K562 (cell line): ENCODE data around the gene ABHD8. TPM values are rescaled to one million over a fixed set of nuclear protein-coding genes. Genes with fewer than 3 reads are reported as not detected.

Experiments used
- BACH1 ChIP-seq: fragments of 200-800 bp; sonication (Bioruptor generic); IDR thresholded peaks from 2 replicates; pipeline ENCODE4 v1.6.1; 2016; ENCODE audit warnings: missing genetic modification characterization, missing compliant biosample characterization
- CHD4 ChIP-seq: fragments of 200-600 bp; sonication (generic); IDR thresholded peaks from 3 replicates; pipeline ENCODE4 v1.6.1; 2012; ENCODE audit warnings: low read depth, mild to moderate bottlenecking, mixed read lengths, low read length, inconsistent platforms; ENCODE audit not compliant: insufficient read depth, insufficient replicate concordance, poor library complexity, severe bottlenecking
- CREM ChIP-seq: IDR thresholded peaks from 2 replicates; pipeline ENCODE4 v1.6.1; 2014; ENCODE audit warnings: antibody characterized with exemption, low read depth
- EZH2 ChIP-seq: IDR thresholded peaks from 2 replicates; pipeline ENCODE4 v1.6.1; 2012; ENCODE audit warnings: low read depth, mild to moderate bottlenecking, inconsistent platforms, low read length, borderline replicate concordance
- MTA3 ChIP-seq: fragments of 450-650 bp; formaldehyde crosslinking; IDR thresholded peaks from 2 replicates; pipeline ENCODE4 v1.6.1; 2017; ENCODE audit warnings: mild to moderate bottlenecking, borderline replicate concordance
- NEUROD1 ChIP-seq: fragments of 150-350 bp; IDR thresholded peaks from 2 replicates; pipeline ENCODE4 v1.6.1; 2014; ENCODE audit warnings: borderline replicate concordance, low read length, low read depth; ENCODE audit not compliant: partially characterized antibody
- NFYB ChIP-seq: IDR thresholded peaks from 2 replicates; pipeline ENCODE4 v1.6.1; 2011; ENCODE audit warnings: mild to moderate bottlenecking, moderate library complexity; ENCODE audit not compliant: insufficient read length; ENCODE audit errors: extremely low read depth
- NR3C1 ChIP-seq: sonication (generic); formaldehyde crosslinking; IDR thresholded peaks from 2 replicates; pipeline ENCODE4 v1.8.1; 2022; ENCODE audit warnings: missing genetic modification reagents
- POLR2G ChIP-seq: fragments of 200-400 bp; formaldehyde crosslinking; IDR thresholded peaks from 2 replicates; pipeline ENCODE4 v1.6.1; 2017; ENCODE audit warnings: low read depth, mild to moderate bottlenecking, antibody characterized with exemption, low read length, moderate library complexity
- RB1 ChIP-seq: fragments of 450-650 bp; IDR thresholded peaks from 2 replicates; pipeline ENCODE4 v1.6.1; 2017; ENCODE audit warnings: low read depth, mild to moderate bottlenecking
- RUNX1 ChIP-seq: sonication (generic); IDR thresholded peaks from 2 replicates; pipeline ENCODE4 v1.6.1; 2016; ENCODE audit warnings: antibody characterized with exemption, low read depth
- SP2 ChIP-seq: IDR thresholded peaks from 2 replicates; pipeline ENCODE4 v1.6.1; 2011; ENCODE audit warnings: mild to moderate bottlenecking, low read depth, low read length, moderate library complexity; ENCODE audit not compliant: poor library complexity, severe bottlenecking; ENCODE audit errors: extremely low read depth
- U2AF1 ChIP-seq: fragments of 200-400 bp; formaldehyde crosslinking; optimal IDR thresholded peaks from 2 replicates; pipeline ENCODE3; 2017; ENCODE audit warnings: mild to moderate bottlenecking, low read depth, low read length, moderate library complexity
- ZBTB7A ChIP-seq: IDR thresholded peaks from 2 replicates; pipeline ENCODE4 v1.6.1; 2011; ENCODE audit warnings: low read depth, mild to moderate bottlenecking, low read length, moderate library complexity, borderline replicate concordance; ENCODE audit not compliant: control insufficient read depth
- ZNF253 ChIP-seq: fragments of 250-450 bp; sonication (Bioruptor Pico); conservative IDR thresholded peaks from 2 replicates; pipeline ENCODE4 v1.6.1; 2021; ENCODE audit warnings: mild to moderate bottlenecking
- polyA plus RNA-seq, 8 experiments: library from polyadenylated mRNA; depleted of rRNA in 4 of 8; stranded (reverse) in 5 of 8; unstranded in 3 of 8; fragments of >200 nt; fragmentation: Nextera tagmentation in 2 of 8; fragmentation: Illumina TruSeq in 1 of 8; extraction: Ambion mirVana in 2 of 8; extraction: Trizol in 1 of 8; gene quantifications; 2 replicates each; pipeline versions ENCODE4 v1.2.1 to v1.2.3, GENCODE V29; 2011 to 2014; ENCODE audit warnings: inconsistent platforms in 1 of 8, missing spikeins in 1 of 8
- total RNA-seq, 7 experiments: library from RNA; depleted of rRNA in 6 of 7; stranded (reverse); fragments of >200 nt in 6 of 7; fragmentation: Illumina TruSeq in 2 of 7; extraction: Trizol in 2 of 7; gene quantifications; 2 replicates each; pipeline versions ENCODE4 v1.2.1 to v1.2.3, GENCODE V29; 2011 to 2021; ENCODE audit warnings: low replicate concordance in 1 of 7
- TF ChIP-seq, protein P1 (sequence below): fragments of 250-450 bp; sonication (Bioruptor Pico); IDR thresholded peaks from 2 replicates; pipeline ENCODE4 v1.8.0; 2021; ENCODE audit warnings: moderate library complexity, mild to moderate bottlenecking, inconsistent platforms
- TF ChIP-seq, protein P2 (sequence below): sonication (generic); formaldehyde crosslinking; IDR thresholded peaks from 2 replicates; pipeline ENCODE4 v1.8.1; 2023; ENCODE audit warnings: mild to moderate bottlenecking, missing genetic modification reagents, moderate library complexity
- TF ChIP-seq, protein P3 (sequence below), 2 experiments: IDR thresholded peaks in 1 of 2; conservative IDR thresholded peaks in 1 of 2; 2 replicates each; pipeline ENCODE4 v1.6.1; 2016; ENCODE audit warnings: low read depth in 2 of 2, mild to moderate bottlenecking in 1 of 2, missing compliant biosample characterization in 1 of 2, missing genetic modification characterization in 1 of 2, moderate library complexity in 1 of 2
- TF ChIP-seq, protein P4 (sequence below): fragments of 450-650 bp; IDR thresholded peaks from 2 replicates; pipeline ENCODE4 v1.6.1; 2018; ENCODE audit warnings: mild to moderate bottlenecking, low read depth; ENCODE audit not compliant: partially characterized antibody
- TF ChIP-seq, protein P5 (sequence below): fragments of 450-650 bp; IDR thresholded peaks from 2 replicates; pipeline ENCODE4 v1.6.1; 2014; ENCODE audit warnings: low read depth, mild to moderate bottlenecking, moderate library complexity, borderline replicate concordance

ABHD8 gene
- total and polyA plus RNA-seq, 9 of the 15 experiments (the other 6 are each of a cell fraction or from before 2014, with no cell fraction given) = 0.04 to 6.6 (median 2.0) TPM; not detected in 1

DNA sequence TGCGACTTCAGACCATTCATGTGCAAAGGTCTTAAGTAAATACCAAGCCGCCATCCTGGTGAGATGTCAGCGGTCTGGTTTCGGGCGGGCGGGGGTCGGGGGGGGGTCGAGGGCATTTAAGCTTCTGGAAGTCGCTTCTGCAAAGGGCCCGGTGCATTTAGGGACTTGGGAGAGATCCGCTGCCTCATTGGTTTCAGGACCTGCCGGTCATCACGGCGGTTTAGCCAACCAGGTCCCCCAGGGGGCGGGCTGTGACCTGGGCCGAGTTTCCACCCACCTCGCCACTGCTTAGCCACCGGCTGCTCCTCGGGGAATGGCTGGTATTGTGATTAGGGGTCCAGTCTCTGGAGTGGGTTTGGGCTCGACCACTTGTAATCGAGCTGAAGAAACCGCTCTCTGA lies 13.7 kb downstream of the ABHD8 start (continued):
- TF ChIP-seq MTA3 = 0 out of 2 replicates have a peak, but pooled peaks have one; percentile 31
- TF ChIP-seq POLR2G = peak; percentile 42; the same call in 1 of the 2 replicates
- TF ChIP-seq CHD4 = no peak
- peak; percentile 43; the same call in 1 of the 2 replicates for TF ChIP-seq CREM
- TF ChIP-seq U2AF1 = no peak
- TF ChIP-seq NEUROD1 = peak; percentile 47
- TF ChIP-seq NR3C1 (CRISPR knock-in tag) = no peak
- TF ChIP-seq ZBTB7A = peak; percentile 58; the same call in 1 of the 2 replicates
- TF ChIP-seq EZH2 = no peak
- TF ChIP-seq, protein P1, sequence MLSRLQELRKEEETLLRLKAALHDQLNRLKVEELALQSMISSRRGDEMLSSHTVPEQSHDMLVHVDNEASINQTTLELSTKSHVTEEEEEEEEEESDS (CRISPR knock-in tag) = no peak
- TF ChIP-seq, protein P2, sequence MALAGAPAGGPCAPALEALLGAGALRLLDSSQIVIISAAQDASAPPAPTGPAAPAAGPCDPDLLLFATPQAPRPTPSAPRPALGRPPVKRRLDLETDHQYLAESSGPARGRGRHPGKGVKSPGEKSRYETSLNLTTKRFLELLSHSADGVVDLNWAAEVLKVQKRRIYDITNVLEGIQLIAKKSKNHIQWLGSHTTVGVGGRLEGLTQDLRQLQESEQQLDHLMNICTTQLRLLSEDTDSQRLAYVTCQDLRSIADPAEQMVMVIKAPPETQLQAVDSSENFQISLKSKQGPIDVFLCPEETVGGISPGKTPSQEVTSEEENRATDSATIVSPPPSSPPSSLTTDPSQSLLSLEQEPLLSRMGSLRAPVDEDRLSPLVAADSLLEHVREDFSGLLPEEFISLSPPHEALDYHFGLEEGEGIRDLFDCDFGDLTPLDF = no peak
- TF ChIP-seq RB1 = 0 out of 2 replicates have a peak, but pooled peaks have one; percentile 21
- TF ChIP-seq, protein P3, sequence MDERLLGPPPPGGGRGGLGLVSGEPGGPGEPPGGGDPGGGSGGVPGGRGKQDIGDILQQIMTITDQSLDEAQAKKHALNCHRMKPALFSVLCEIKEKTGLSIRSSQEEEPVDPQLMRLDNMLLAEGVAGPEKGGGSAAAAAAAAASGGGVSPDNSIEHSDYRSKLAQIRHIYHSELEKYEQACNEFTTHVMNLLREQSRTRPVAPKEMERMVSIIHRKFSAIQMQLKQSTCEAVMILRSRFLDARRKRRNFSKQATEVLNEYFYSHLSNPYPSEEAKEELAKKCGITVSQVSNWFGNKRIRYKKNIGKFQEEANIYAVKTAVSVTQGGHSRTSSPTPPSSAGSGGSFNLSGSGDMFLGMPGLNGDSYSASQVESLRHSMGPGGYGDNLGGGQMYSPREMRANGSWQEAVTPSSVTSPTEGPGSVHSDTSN (CRISPR knock-in tag; IDR thresholded peaks at IDR 0.05; ENCODE audit: low read depth) = peak; percentile 85
- TF ChIP-seq, protein P3 (tag; conservative IDR thresholded peaks at IDR 0.05; ENCODE audit: low read depth) = peak; percentile 93
- peak; percentile 80 for TF ChIP-seq SP2
- TF ChIP-seq, protein P4, sequence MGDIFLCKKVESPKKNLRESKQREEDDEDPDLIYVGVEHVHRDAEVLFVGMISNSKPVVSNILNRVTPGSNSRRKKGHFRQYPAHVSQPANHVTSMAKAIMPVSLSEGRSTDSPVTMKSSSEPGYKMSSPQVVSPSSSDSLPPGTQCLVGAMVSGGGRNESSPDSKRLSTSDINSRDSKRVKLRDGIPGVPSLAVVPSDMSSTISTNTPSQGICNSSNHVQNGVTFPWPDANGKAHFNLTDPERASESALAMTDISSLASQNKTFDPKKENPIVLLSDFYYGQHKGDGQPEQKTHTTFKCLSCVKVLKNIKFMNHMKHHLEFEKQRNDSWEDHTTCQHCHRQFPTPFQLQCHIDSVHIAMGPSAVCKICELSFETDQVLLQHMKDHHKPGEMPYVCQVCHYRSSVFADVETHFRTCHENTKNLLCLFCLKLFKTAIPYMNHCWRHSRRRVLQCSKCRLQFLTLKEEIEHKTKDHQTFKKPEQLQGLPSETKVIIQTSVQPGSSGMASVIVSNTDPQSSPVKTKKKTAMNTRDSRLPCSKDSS = no peak
- no peak for TF ChIP-seq ZNF253 (CRISPR knock-in tag)
- TF ChIP-seq, protein P5, sequence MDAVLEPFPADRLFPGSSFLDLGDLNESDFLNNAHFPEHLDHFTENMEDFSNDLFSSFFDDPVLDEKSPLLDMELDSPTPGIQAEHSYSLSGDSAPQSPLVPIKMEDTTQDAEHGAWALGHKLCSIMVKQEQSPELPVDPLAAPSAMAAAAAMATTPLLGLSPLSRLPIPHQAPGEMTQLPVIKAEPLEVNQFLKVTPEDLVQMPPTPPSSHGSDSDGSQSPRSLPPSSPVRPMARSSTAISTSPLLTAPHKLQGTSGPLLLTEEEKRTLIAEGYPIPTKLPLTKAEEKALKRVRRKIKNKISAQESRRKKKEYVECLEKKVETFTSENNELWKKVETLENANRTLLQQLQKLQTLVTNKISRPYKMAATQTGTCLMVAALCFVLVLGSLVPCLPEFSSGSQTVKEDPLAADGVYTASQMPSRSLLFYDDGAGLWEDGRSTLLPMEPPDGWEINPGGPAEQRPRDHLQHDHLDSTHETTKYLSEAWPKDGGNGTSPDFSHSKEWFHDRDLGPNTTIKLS = no peak
- peak; percentile 95 for TF ChIP-seq NFYB
- TF ChIP-seq RUNX1 = no peak
- TF ChIP-seq BACH1 (tag) = no peak
